DMS153 treated with DMSO at 0.1 percent for 48 hours (cell line): ENCODE measurements around the gene CSNK1G1.
"Not testable (repeated sequence)": the region's sequence is repeated elsewhere in the genome, so short reads cannot be mapped to it uniquely, and the experiment has no call there.

Experiments used
- DNase-seq: peaks from one replicate; lab custom pipeline; 2025; ENCODE audit not compliant: unreplicated experiment; lab: John Stamatoyannopoulos, UW

CSNK1G1 gene

GRCh38 chr15:64246364-64247189, 109.4 kb downstream of the CSNK1G1 start:
- DNase-seq = no peak

- no peak for DNase-seq
These were observed 110.6 kb downstream of the CSNK1G1 start for GRCh38 chr15:64245405-64245804.

- no peak for DNase-seq
These were observed 118.3 kb downstream of the CSNK1G1 start for GRCh38 chr15:64237677-64238076.

GRCh38 chr15:64236156-64236894, 119.6 kb downstream of the CSNK1G1 start:
- no peak for DNase-seq

GRCh38 chr15:64235552-64235951, 120.4 kb downstream of the CSNK1G1 start:
- DNase-seq = no peak

- DNase-seq = no peak
These were observed 122.7 kb downstream of the CSNK1G1 start for GRCh38 chr15:64233299-64233698.

- no peak for DNase-seq
These were observed 123.6 kb downstream of the CSNK1G1 start for GRCh38 chr15:64232400-64232799.

- no peak for DNase-seq
These were observed 126.7 kb downstream of the CSNK1G1 start for GRCh38 chr15:64229129-64229724.

- DNase-seq = no peak
These were observed 130.2 kb downstream of the CSNK1G1 start for GRCh38 chr15:64225804-64226203.

GRCh38 chr15:64224511-64224910, 131.5 kb downstream of the CSNK1G1 start:
- DNase-seq = peak; percentile 2

GRCh38 chr15:64223882-64224281, 132.1 kb downstream of the CSNK1G1 start:
- no peak for DNase-seq

- DNase-seq = no peak
These were observed 133.2 kb downstream of the CSNK1G1 start for GRCh38 chr15:64222573-64223366.

- DNase-seq = not testable (repeated sequence)
These were observed 134.1 kb downstream of the CSNK1G1 start for GRCh38 chr15:64221911-64222310.

GRCh38 chr15:64217429-64217750, 138.6 kb downstream of the CSNK1G1 start:
- not testable (repeated sequence) for DNase-seq

- DNase-seq = peak; percentile 17
These were observed 139.1 kb downstream of the CSNK1G1 start for GRCh38 chr15:64216730-64217428.

- no peak for DNase-seq
These were observed 139.8 kb downstream of the CSNK1G1 start for GRCh38 chr15:64216196-64216595.

- DNase-seq = no peak
These were observed 142.3 kb downstream of the CSNK1G1 start for GRCh38 chr15:64213646-64214045.

GRCh38 chr15:64211696-64212095, 144.3 kb downstream of the CSNK1G1 start:
- no peak for DNase-seq

- no peak for DNase-seq
These were observed 145.6 kb downstream of the CSNK1G1 start for GRCh38 chr15:64210371-64210770.

- peak; percentile 25 for DNase-seq
These were observed 146.2 kb downstream of the CSNK1G1 start for GRCh38 chr15:64209680-64210334.
